K562 (cell line): Measurements from ENCODE around the gene C5orf24. TPM values are rescaled to one million over a fixed set of nuclear protein-coding genes. Genes with fewer than 3 reads are reported as not detected.

Experiments used
- ATAC-seq: fragments of 200-7000 bp; cut with Tn5 transposase; 3 replicates; pipeline ENCODE4 v1.9.1; 2020; ENCODE audit warnings: moderate library complexity
- BruUV-seq: library from RNA; stranded (reverse); fragments of 400-500 nt; replicated peaks from 2 replicates; lab custom pipeline; 2021; lab: Mats Ljungman, UMichigan
- CTCF ChIA-PET: fragments of 300-600 bp; formaldehyde crosslinking; extraction: SDS; loops from one replicate; lab custom pipeline; 2021; ENCODE audit warnings: low intra/inter-chr PET ratio; lab: Yijun Ruan, JAX
- POLR2A ChIA-PET: fragments of 300-600, 350-650 bp; sonication (Branson Sonifier 250); formaldehyde crosslinking; extraction: SDS; loops from one replicate; lab custom pipeline; 2021; ENCODE audit warnings: antibody characterized with exemption, inconsistent platforms; lab: Yijun Ruan, JAX
- DNase-seq, 4 experiments: peaks; one replicate each; pipeline versions ENCODE4 v3.0.0 to v3.0.0-alpha.2; 2011 to 2018; ENCODE audit warnings: low spot score in 3 of 4, mixed read lengths in 3 of 4; ENCODE audit errors: extremely low read depth in 1 of 4
- FAIRE-seq: peaks from 2 replicates; lab custom pipeline; 2011; peaks lifted over from hg19 to GRCh38; lab: Jason Lieb, UNC
- H2AFZ ChIP-seq: 2 replicates; pipeline ENCODE4 v1.6.0; 2011; ENCODE audit warnings: low read depth, low read length, control low read depth, inconsistent platforms
- H3K27ac ChIP-seq: fragments of 200-600 bp; 3 replicates; pipeline ENCODE4 v1.8.0; 2011; ENCODE audit warnings: low read depth, mild to moderate bottlenecking, control low read depth, inconsistent platforms, low read length, moderate library complexity, mixed read lengths; ENCODE audit errors: extremely low read depth
- H3K27me3 ChIP-seq, 2 experiments: fragments of 300-600 bp in 1 of 2; 2 replicates in 1 of 2; 3 replicates in 1 of 2; pipeline versions ENCODE4 v1.6.0 to v1.8.0; 2011; ENCODE audit warnings: inconsistent platforms in 2 of 2, low read length in 2 of 2, mild to moderate bottlenecking in 1 of 2, mixed read lengths in 1 of 2, moderate library complexity in 1 of 2; ENCODE audit not compliant: control insufficient read depth in 2 of 2, insufficient read depth in 2 of 2
- H3K36me3 ChIP-seq: fragments of 300-600 bp; 3 replicates; pipeline ENCODE4 v1.8.0; 2011; ENCODE audit warnings: mild to moderate bottlenecking, low read length, inconsistent platforms; ENCODE audit not compliant: control insufficient read depth, insufficient read depth
- H3K4me1 ChIP-seq, 2 experiments: fragments of 200-600 bp in 1 of 2; replicated peaks in 1 of 2; 2 replicates in 1 of 2; 3 replicates in 1 of 2; pipeline versions ENCODE4 v1.5.1 to v1.8.0; 2011; ENCODE audit warnings: inconsistent platforms in 2 of 2, low read length in 2 of 2, mild to moderate bottlenecking in 1 of 2, mixed read lengths in 1 of 2, moderate library complexity in 1 of 2; ENCODE audit not compliant: control insufficient read depth in 2 of 2, insufficient read depth in 2 of 2
- H3K4me2 ChIP-seq: 2 replicates; pipeline ENCODE4 v1.6.1; 2011; ENCODE audit warnings: low read length, control low read depth, inconsistent platforms, mixed read lengths; ENCODE audit not compliant: insufficient read depth
- H3K4me3 ChIP-seq: fragments of 200-600 bp; sonication (generic), shearing (Covaris generic); 2 replicates; pipeline ENCODE4 v1.5.1; 2016; ENCODE audit warnings: control low read depth, inconsistent platforms
- H3K79me2 ChIP-seq: fragments of 200-600 bp; 3 replicates; pipeline ENCODE4 v1.8.0; 2011; ENCODE audit warnings: low read length, inconsistent platforms; ENCODE audit not compliant: control insufficient read depth, insufficient read depth
- H3K9ac ChIP-seq, 2 experiments: 2 replicates each; pipeline versions ENCODE4 v1.6.0 to v1.6.1; 2011; ENCODE audit warnings: low read depth in 2 of 2, low read length in 2 of 2, control low read depth in 1 of 2, inconsistent platforms in 1 of 2, mild to moderate bottlenecking in 1 of 2, mixed read lengths in 1 of 2; ENCODE audit not compliant: insufficient read depth in 1 of 2
- H3K9me1 ChIP-seq: one replicate; pipeline ENCODE4 v1.6.0; 2011; ENCODE audit warnings: inconsistent platforms, mild to moderate bottlenecking, low read length, moderate library complexity; ENCODE audit not compliant: control insufficient read depth, insufficient read depth
- H3K9me3 ChIP-seq: replicated peaks from 2 replicates; pipeline ENCODE4 v1.5.1; 2011; ENCODE audit warnings: low read depth, low read length, inconsistent platforms; ENCODE audit not compliant: control insufficient read depth, insufficient read depth
- H4K20me1 ChIP-seq: replicated peaks from 2 replicates; pipeline ENCODE4 v1.6.1; 2011; ENCODE audit warnings: low read length, inconsistent platforms, mixed read lengths; ENCODE audit not compliant: control insufficient read depth, insufficient read depth
- CEBPB ChIP-seq: fragments of 450-650 bp; IDR thresholded peaks from 2 replicates; pipeline ENCODE4 v1.6.1; 2016; ENCODE audit warnings: missing genetic modification characterization, missing compliant biosample characterization
- CEBPG ChIP-seq, 3 experiments: fragments of 200-800 bp in 1 of 3; sonication (Bioruptor generic) in 1 of 3; sonication (generic) in 1 of 3; formaldehyde crosslinking in 1 of 3; IDR thresholded peaks in 2 of 3; conservative IDR thresholded peaks in 1 of 3; 2 replicates each; pipeline versions ENCODE4 v1.6.1 to v1.8.0; 2016 to 2022; ENCODE audit warnings: missing compliant biosample characterization in 2 of 3, missing genetic modification characterization in 2 of 3, mild to moderate bottlenecking in 1 of 3, missing genetic modification reagents in 1 of 3
- HDAC1 ChIP-seq, 2 experiments: fragments of 450-650 bp; IDR thresholded peaks; 2 replicates each; pipeline ENCODE4 v1.6.1; 2016 to 2017; ENCODE audit warnings: inconsistent platforms in 1 of 2, mild to moderate bottlenecking in 1 of 2, moderate library complexity in 1 of 2
- PRMT5 ChIP-seq: sonication (generic); formaldehyde crosslinking; IDR thresholded peaks from 2 replicates; pipeline ENCODE4 v1.5.0; 2020; ENCODE audit warnings: missing genetic modification reagents
- ZC3H4 ChIP-seq: sonication (generic); formaldehyde crosslinking; IDR thresholded peaks from 2 replicates; pipeline ENCODE4 v1.9.0; 2021; ENCODE audit warnings: missing genetic modification reagents, borderline replicate concordance
- ZNF584 ChIP-seq: fragments of 200-800 bp; sonication (Bioruptor generic); IDR thresholded peaks from 2 replicates; pipeline ENCODE4 v1.6.1; 2016; ENCODE audit warnings: low read depth, mild to moderate bottlenecking, missing genetic modification characterization, missing compliant biosample characterization
- WGBS: fragments of 100-300 bp; shearing (Covaris generic); methylation state at CpG from one replicate; pipeline ENCODE4 v1.1.6; 2016; ENCODE audit warnings: low coverage, mixed read lengths; ENCODE audit not compliant: insufficient coverage; ENCODE audit errors: missing lambda C conversion rate; 5-methylcytosine and 5-hydroxymethylcytosine counted together
- in situ Hi-C: fragments of 300-500 bp; cut with MboI; formaldehyde crosslinking; loops from 4 replicates; pipeline ENCODE4 v1.15.0; 2018; ENCODE audit warnings: inconsistent platforms, mixed read lengths
- intact Hi-C: fragments of 100-400 bp; cut with micrococcal nuclease; formaldehyde crosslinking; loops from 2 replicates; pipeline ENCODE4 v1.14.2; 2022
- polyA plus RNA-seq, 8 experiments: library from polyadenylated mRNA; depleted of rRNA in 4 of 8; stranded (reverse) in 5 of 8; unstranded in 3 of 8; fragments of >200 nt; fragmentation: Nextera tagmentation in 2 of 8; fragmentation: Illumina TruSeq in 1 of 8; extraction: Ambion mirVana in 2 of 8; extraction: Trizol in 1 of 8; gene quantifications; 2 replicates each; pipeline versions ENCODE4 v1.2.1 to v1.2.3, GENCODE V29; 2011 to 2014; ENCODE audit warnings: inconsistent platforms in 1 of 8, missing spikeins in 1 of 8
- total RNA-seq, 7 experiments: library from RNA; depleted of rRNA in 6 of 7; stranded (reverse); fragments of >200 nt in 6 of 7; fragmentation: Illumina TruSeq in 2 of 7; extraction: Trizol in 2 of 7; gene quantifications; 2 replicates each; pipeline versions ENCODE4 v1.2.1 to v1.2.3, GENCODE V29; 2011 to 2021; ENCODE audit warnings: low replicate concordance in 1 of 7

C5orf24 gene
- total and polyA plus RNA-seq, 9 of the 15 experiments (the other 6 are each of a cell fraction or from before 2014, with no cell fraction given): 8.9 to 38.6 (median 28.4) TPM

DNA sequence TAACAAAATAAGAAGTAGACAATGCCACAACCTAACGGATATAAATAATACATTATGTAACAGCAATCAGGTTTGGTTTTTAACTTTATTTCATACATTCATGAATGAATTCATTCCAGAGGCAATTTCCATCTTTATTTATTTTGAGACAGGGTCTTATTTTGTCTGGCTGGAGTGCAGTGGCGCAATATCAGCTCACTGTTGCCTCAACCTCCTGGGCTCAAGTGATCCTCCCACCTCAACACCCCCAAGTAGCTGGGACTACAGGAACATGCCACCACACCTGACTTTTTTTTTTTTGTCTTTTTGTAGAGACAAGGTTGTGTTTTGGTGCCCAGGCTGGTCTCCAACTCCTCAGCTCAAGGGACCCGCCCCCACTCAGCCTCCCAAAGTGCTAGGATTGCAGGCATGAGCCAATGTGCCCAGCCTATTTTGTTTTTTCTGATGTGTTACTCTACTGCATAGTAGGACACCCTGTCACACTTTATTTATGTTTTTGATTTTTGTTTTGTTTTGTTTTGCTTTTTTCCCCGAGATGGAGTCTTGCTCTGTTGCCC, 26.3 kb upstream of the C5orf24 start:
- Histone ChIP-seq H3K79me2 (no peaks in the 10 kb centered on the region), H3K36me3 (peaks cover 85% of the 10 kb centered on the region), H3K4me1 (no peaks in the 10 kb centered on the region), H3K9me1 (no peaks in the 10 kb centered on the region), H3K9ac (no peak overlapping the region; a peak in 1 of 4 replicates), H3K9me3 (no peaks in the 10 kb centered on the region), H3K4me3 (no peak overlapping the region), H3K27me3 (no peaks in the 10 kb centered on the region), H3K4me2 (no peak overlapping the region), H3K27ac (no peak overlapping the region), H2AFZ (no peak overlapping the region), H4K20me1 (no peaks in the 10 kb centered on the region)
- in situ Hi-C loops: no loop called here
- POLR2A ChIA-PET: no interaction called here
- no TSS peak for BruUV-seq
- DNase-seq: no peak
- CTCF ChIA-PET: no interaction called here
- intact Hi-C loops: no loop called here
- FAIRE-seq: no peak
- TF ChIP-seq CEBPB (tag) (peak; percentile 52; the same call in 1 of the 2 replicates), PRMT5 (CRISPR knock-in tag) (no peak), CEBPG (CRISPR knock-in tag; IDR thresholded peaks at IDR 0.05) (no peak), CEBPG (tag; conservative IDR thresholded peaks at IDR 0.05 in 1 of 2, IDR thresholded peaks at IDR 0.05 in 1 of 2) (peak; percentile 53 to 65)
- no peak for ATAC-seq
- 95% methylated on average over 3 of the region's 4 CpGs for WGBS

DNA sequence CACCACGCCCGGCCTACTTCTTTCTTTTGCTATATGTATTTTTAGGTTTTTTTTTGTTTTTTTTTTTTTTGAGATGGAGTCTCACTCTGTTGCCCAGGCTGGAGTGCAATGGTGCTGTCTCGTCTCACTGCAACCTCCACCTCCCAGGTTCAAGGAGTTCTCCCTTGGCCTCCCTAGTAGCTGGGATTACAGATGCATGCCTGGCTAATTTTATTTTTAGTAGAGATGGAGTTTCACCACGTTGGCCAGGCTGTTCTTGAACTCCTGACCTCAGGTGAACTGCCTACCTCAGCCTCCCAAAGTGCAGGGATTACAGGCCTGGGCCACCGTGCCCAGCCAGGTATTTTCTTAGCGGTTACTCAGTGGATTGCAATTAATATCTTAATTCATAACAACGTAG, 23.9 kb upstream of the C5orf24 start:
- WGBS: 88% methylated on average over 7 of the region's 7 CpGs
- Histone ChIP-seq H3K9me3 (no peaks in the 10 kb centered on the region), H3K9ac (no peak overlapping the region), H3K27ac (no peak overlapping the region), H3K79me2 (no peaks in the 10 kb centered on the region), H3K4me1 (no peaks in the 10 kb centered on the region), H2AFZ (no peak overlapping the region), H4K20me1 (no peaks in the 10 kb centered on the region), H3K36me3 (peaks cover 87% of the 10 kb centered on the region), H3K4me2 (no peak overlapping the region), H3K27me3 (no peaks in the 10 kb centered on the region), H3K4me3 (no peak overlapping the region), H3K9me1 (no peaks in the 10 kb centered on the region)
- no peak for DNase-seq
- ATAC-seq: no peak
- ChIA-PET CTCF (no interaction called here), POLR2A (interaction anchor here (1.6 kb wide), 1 partner anchor 10 kb away, joined by 6 read pairs; no protein-coding TSS in a partner anchor)
- FAIRE-seq: no peak
- BruUV-seq: no TSS peak
- TF ChIP-seq ZC3H4 (CRISPR knock-in tag): no peak
- TF ChIP-seq ZNF584: no peak
- TF ChIP-seq HDAC1 (IDR thresholded peaks at IDR 0.05): no peak
- in situ Hi-C loops: no loop called here
- intact Hi-C loops: no loop called here
